Tibial nerve (tissue), 4 donors: Measurements from ENCODE around the gene PRRC2B. TPM values are rescaled to one million over a fixed set of nuclear protein-coding genes. Genes with fewer than 3 reads are reported as not detected.
"Not testable (repeated sequence)": the region's sequence is repeated elsewhere in the genome, so short reads cannot be mapped to it uniquely, and the experiment has no call there.

Source experiments
- DNase-seq, 2 donors: peaks; one replicate each; pipeline ENCODE4 v3.0.0-alpha.2; 2019; ENCODE audit warnings: low spot score in 2 of 2
- H3K27ac ChIP-seq, 4 donors: fragments of 200-600 bp; sonication (generic) in 3 of 4; one replicate each; pipeline ENCODE4 v1.5.1; 2017 to 2019; ENCODE audit warnings: mild to moderate bottlenecking in 1 of 4
- H3K27me3 ChIP-seq, 2 donors: fragments of 200-600 bp; sonication (generic) in 1 of 2; one replicate each; pipeline versions ENCODE4 v1.5.1 to v1.6.0; 2017 to 2019
- H3K36me3 ChIP-seq, 3 donors: fragments of 200-600 bp; sonication (generic); one replicate each; pipeline ENCODE4 v1.5.1; 2018 to 2019
- H3K4me1 ChIP-seq, 4 donors: fragments of 200-600 bp; sonication (generic) in 3 of 4; one replicate each; pipeline ENCODE4 v1.5.1; 2017 to 2019
- H3K4me3 ChIP-seq, 4 donors: fragments of 200-600 bp; sonication (generic) in 3 of 4; one replicate each; pipeline ENCODE4 v1.5.1; 2017 to 2019; ENCODE audit warnings: mild to moderate bottlenecking in 1 of 4, moderate library complexity in 1 of 4
- H3K9me3 ChIP-seq, 4 donors: fragments of 200-600 bp; sonication (generic) in 3 of 4; one replicate each; pipeline ENCODE4 v1.5.1; 2017 to 2019
- EP300 ChIP-seq, 2 donors: sonication (generic); formaldehyde crosslinking; IDR thresholded peaks; one replicate each; pipeline ENCODE4 v1.6.1; 2017; ENCODE audit warnings: antibody characterized with exemption in 2 of 2, mild to moderate bottlenecking in 1 of 2
- POLR2A ChIP-seq, 2 donors: fragments of 450-650 bp; IDR thresholded peaks; one replicate each; pipeline ENCODE4 v1.6.1; 2017; ENCODE audit warnings: antibody characterized with exemption in 2 of 2, mild to moderate bottlenecking in 2 of 2, moderate library complexity in 2 of 2
- WGBS, 2 donors: methylation state at CpG; one replicate each; pipeline ENCODE4 v1.1.5; 2018; 5-methylcytosine and 5-hydroxymethylcytosine counted together
- total RNA-seq, 4 donors: library from RNA; depleted of rRNA; stranded (reverse); fragments of >200 nt; gene quantifications; one replicate each; pipeline ENCODE4 v1.1.0, GENCODE V29; 2016
- TF ChIP-seq, protein P1 (sequence below), 5 experiments: fragments of 200-600 bp in 3 of 5; fragments of 450-650 bp in 2 of 5; sonication (generic) in 3 of 5; IDR thresholded peaks; one replicate each; pipeline ENCODE4 v1.5.1; 2016 to 2019; ENCODE audit warnings: antibody characterized with exemption in 5 of 5, mild to moderate bottlenecking in 3 of 5, moderate library complexity in 2 of 5

PRRC2B gene
- total RNA-seq, 4 donors from 2014 or later, result 94.8 to 236 (median 174) TPM

DNA sequence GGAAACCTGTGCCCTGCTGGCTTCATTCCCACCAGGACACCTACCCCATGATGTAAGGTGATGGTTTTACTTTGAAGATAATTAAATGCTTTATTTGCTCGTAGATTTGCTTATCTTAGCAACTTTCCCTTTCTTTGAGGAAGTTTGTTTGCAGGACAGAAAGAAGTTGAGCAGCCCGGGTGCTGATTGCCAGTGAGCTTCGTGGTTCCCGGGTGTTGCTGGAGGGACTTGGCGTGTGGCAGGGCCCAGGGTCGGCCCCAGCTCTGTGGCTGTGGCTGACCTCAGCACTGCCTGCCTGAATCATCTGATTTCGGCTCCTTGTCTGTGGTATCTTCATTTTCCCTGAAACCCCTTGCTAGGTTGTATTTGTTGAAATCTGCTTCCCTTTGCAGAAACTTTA is 117.5 kb downstream of the PRRC2B start:
- TF ChIP-seq EP300 (IDR thresholded peaks at IDR 0.05) (no peak), POLR2A (IDR thresholded peaks at IDR 0.05) (no peak)
- TF ChIP-seq, protein P1, sequence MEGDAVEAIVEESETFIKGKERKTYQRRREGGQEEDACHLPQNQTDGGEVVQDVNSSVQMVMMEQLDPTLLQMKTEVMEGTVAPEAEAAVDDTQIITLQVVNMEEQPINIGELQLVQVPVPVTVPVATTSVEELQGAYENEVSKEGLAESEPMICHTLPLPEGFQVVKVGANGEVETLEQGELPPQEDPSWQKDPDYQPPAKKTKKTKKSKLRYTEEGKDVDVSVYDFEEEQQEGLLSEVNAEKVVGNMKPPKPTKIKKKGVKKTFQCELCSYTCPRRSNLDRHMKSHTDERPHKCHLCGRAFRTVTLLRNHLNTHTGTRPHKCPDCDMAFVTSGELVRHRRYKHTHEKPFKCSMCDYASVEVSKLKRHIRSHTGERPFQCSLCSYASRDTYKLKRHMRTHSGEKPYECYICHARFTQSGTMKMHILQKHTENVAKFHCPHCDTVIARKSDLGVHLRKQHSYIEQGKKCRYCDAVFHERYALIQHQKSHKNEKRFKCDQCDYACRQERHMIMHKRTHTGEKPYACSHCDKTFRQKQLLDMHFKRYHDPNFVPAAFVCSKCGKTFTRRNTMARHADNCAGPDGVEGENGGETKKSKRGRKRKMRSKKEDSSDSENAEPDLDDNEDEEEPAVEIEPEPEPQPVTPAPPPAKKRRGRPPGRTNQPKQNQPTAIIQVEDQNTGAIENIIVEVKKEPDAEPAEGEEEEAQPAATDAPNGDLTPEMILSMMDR (IDR thresholded peaks at IDR 0.05), result no peak
- no peaks in the 10 kb centered on the region for H3K27me3 ChIP-seq
- DNase-seq, result no peak
- 72 to 73% methylated on average over 7 of the region's 7 CpGs for WGBS, 2 donors
- no peak overlapping the region for H3K4me3 ChIP-seq
- no peak overlapping the region for H3K27ac ChIP-seq
- no peaks in the 10 kb centered on the region for H3K4me1 ChIP-seq
- H3K9me3 ChIP-seq, result no peaks in the 10 kb centered on the region
- H3K36me3 ChIP-seq, result peaks cover 3 to 94% (median 17%) of the 10 kb centered on the region in 3 donors

DNA sequence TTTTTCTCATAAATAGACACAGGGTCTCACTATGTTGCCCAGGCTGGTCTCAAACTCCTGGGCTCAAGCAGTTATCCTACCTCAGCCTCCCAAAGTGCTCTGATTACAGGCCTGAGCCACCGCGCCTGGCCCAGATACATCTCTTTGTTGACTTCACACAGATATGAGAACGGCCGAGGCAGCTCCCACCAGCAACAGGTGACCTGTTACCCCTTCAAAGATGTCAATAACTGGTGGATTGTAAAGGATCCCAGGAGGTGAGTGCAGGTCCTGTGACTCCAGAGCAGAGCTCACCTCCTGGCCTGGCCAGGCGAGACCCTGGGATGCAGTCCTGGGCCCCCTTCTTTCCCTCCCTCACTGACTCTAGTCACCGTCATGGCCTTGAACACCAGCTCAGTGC is 118.0 kb downstream of the PRRC2B start:
- DNase-seq, result no peak
- no peak overlapping the region for H3K4me3 ChIP-seq
- no peaks in the 10 kb centered on the region for H3K27me3 ChIP-seq
- 92 to 94% methylated on average over 6 of the region's 6 CpGs for WGBS, 2 donors
- no peak overlapping the region for H3K27ac ChIP-seq
- no peaks in the 10 kb centered on the region for H3K9me3 ChIP-seq
- H3K4me1 ChIP-seq, result no peaks in the 10 kb centered on the region
- H3K36me3 ChIP-seq, result peaks cover 3 to 99% (median 22%) of the 10 kb centered on the region in 3 donors
- TF ChIP-seq EP300 (IDR thresholded peaks at IDR 0.05) (no peak), POLR2A (IDR thresholded peaks at IDR 0.05) (no peak)
- TF ChIP-seq, protein P1 (IDR thresholded peaks at IDR 0.05), result no peak

DNA sequence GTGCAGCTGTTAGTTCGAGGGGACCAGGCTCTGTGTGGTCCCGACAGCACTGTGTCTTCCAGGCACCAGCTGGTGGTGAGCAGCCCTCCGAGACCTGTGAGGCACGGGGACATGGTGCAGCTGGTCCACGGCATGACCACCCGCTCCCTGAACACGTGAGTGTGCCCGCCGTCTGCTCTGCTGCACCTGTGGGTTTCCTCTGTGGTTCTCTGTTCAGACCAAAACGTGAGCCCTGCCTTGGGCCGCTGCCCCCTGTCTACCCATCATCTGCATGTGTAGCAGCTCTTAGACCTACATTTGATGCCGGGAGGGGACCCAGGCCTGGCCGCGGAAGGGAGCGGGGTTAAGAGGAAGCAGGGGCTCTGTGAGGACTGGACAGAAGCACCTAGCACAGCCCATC is 119.3 kb downstream of the PRRC2B start:
- no peak for DNase-seq
- WGBS, 2 donors, result 91 to 92% methylated on average over 14 to 15 of the region's 15 CpGs
- Histone ChIP-seq H3K27me3 (no peaks in the 10 kb centered on the region), H3K4me3 (no peak overlapping the region), H3K4me1 (no peaks in the 10 kb centered on the region), H3K36me3 (peaks cover 3 to 99% (median 25%) of the 10 kb centered on the region in 3 donors), H3K27ac (no peak overlapping the region), H3K9me3 (no peaks in the 10 kb centered on the region)
- TF ChIP-seq, protein P1 (IDR thresholded peaks at IDR 0.05), result no peak
- no peak for TF ChIP-seq EP300 (IDR thresholded peaks at IDR 0.05)
- no peak for TF ChIP-seq POLR2A (IDR thresholded peaks at IDR 0.05)

DNA sequence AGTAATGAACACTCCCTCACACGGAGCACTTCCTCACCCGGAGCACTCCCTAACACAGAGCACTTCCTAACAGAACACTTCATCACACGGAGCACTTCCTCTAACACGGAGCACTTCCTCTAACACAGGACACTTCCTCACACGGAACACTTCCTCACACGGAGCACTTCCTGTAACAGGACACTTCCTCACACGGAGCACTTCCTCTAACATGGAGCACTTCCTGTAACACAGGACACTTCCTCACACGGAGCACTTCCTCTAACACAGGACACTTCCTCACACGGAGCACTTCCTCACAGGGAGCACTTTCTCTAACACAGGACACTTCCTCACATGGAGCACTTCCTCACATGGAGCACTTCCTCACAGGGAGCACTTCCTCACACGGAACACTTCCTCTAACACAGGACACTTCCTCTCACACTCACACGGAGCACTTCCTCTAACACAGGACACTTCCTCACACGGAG is 121.7 kb downstream of the PRRC2B start:
- H3K9me3 ChIP-seq, result not testable (repeated sequence)
- H3K36me3 ChIP-seq, result peaks cover 7 to 100% (median 33%) of the 10 kb centered on the region in 3 donors

DNA sequence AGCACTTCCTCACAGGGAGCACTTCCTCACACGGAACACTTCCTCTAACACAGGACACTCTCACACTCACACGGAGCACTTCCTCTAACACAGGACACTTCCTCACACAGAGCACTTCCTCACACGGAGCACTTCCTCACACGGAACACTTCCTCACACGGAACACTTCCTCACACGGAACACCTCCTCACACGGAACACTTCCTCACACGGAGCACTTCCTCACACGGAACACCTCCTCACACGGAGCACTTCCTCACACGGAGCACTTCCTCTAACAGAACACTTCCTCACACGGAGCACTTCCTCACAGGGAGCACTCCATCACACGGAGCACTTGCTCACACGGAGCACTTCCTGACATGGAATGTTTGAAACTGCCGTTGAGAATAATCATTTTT is 122.2 kb downstream of the PRRC2B start:
- no peaks in the 10 kb centered on the region for H3K27me3 ChIP-seq
- no peaks in the 10 kb centered on the region for H3K4me1 ChIP-seq
- H3K4me3 ChIP-seq, result no peak overlapping the region
- no peaks in the 10 kb centered on the region for H3K9me3 ChIP-seq
- no peak overlapping the region for H3K27ac ChIP-seq
- TF ChIP-seq, protein P1 (IDR thresholded peaks at IDR 0.05), result no peak
- TF ChIP-seq POLR2A (IDR thresholded peaks at IDR 0.05), result no peak
- no peak for TF ChIP-seq EP300 (IDR thresholded peaks at IDR 0.05)
- H3K36me3 ChIP-seq, result peaks cover 7 to 100% (median 29%) of the 10 kb centered on the region in 3 donors
- WGBS, 2 donors, result 86 to 87% methylated on average over 13 to 14 of the region's 15 CpGs
- DNase-seq, result no peak

More for the DNA sequence above, 121.7 kb downstream of the PRRC2B start:
- WGBS, 2 donors, result 83 to 86% methylated on average over 7 to 8 of the region's 12 CpGs
- not testable (repeated sequence) for H3K4me3 ChIP-seq, H3K27me3 ChIP-seq, H3K4me1 ChIP-seq, DNase-seq, H3K27ac ChIP-seq

DNA sequence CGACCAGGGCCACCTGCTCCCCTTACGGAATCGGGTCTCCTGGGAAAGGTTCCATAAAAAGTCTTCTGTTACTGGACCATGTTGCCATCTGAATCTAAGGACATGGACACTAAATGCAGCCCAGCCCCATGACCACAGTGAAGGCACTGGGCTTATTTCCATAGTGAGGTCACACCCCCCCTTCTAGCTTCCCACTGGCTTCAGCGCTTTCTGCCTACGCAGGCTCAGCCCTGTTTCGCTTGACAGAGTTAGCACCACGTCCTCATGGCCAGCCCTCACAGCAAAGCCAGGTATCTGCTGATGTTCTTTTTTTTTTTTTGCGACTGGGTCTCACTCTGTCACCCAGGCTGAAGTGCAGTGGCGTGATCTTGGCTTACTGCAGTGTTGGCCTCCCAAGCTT is 123.0 kb downstream of the PRRC2B start:
- Histone ChIP-seq H3K36me3 (peaks cover 6 to 100% (median 27%) of the 10 kb centered on the region in 3 donors), H3K4me3 (no peak overlapping the region), H3K27ac (no peak overlapping the region), H3K4me1 (no peaks in the 10 kb centered on the region), H3K9me3 (no peaks in the 10 kb centered on the region), H3K27me3 (no peaks in the 10 kb centered on the region)
- TF ChIP-seq, protein P1 (IDR thresholded peaks at IDR 0.05), result no peak
- no peak for TF ChIP-seq POLR2A (IDR thresholded peaks at IDR 0.05)
- no peak for TF ChIP-seq EP300 (IDR thresholded peaks at IDR 0.05)
- no peak for DNase-seq
- 91 to 94% methylated on average over 9 of the region's 9 CpGs for WGBS, 2 donors
